NT2/D1 (cell line): ENCODE measurements around the gene WTIP.

Source experiments
- DNase-seq: peaks from one replicate; pipeline ENCODE4 v3.0.0-alpha.2; 2011; ENCODE audit warnings: low read depth, low spot score
- H3K27me3 ChIP-seq: 2 replicates; pipeline ENCODE4 v1.6.0; 2011; ENCODE audit warnings: mild to moderate bottlenecking; ENCODE audit not compliant: insufficient read length, insufficient read depth
- H3K36me3 ChIP-seq: 2 replicates; pipeline ENCODE4 v1.6.1; 2011; ENCODE audit warnings: mild to moderate bottlenecking, low read length, mixed read lengths; ENCODE audit not compliant: insufficient read depth, insufficient read length
- H3K4me1 ChIP-seq: 2 replicates; pipeline ENCODE4 v1.5.1; 2011; ENCODE audit not compliant: insufficient read depth, insufficient read length
- H3K4me3 ChIP-seq: 2 replicates; pipeline ENCODE4 v1.5.1; 2011; ENCODE audit warnings: low read depth; ENCODE audit not compliant: insufficient read length
- H3K9ac ChIP-seq: 2 replicates; pipeline ENCODE4 v1.6.0; 2011; ENCODE audit warnings: low read depth; ENCODE audit not compliant: insufficient read length
- H3K9me3 ChIP-seq: 2 replicates; pipeline ENCODE4 v1.5.1; 2011; ENCODE audit warnings: mild to moderate bottlenecking, low read length; ENCODE audit not compliant: insufficient read depth
- SUZ12 ChIP-seq: IDR thresholded peaks from 2 replicates; pipeline ENCODE4 v1.6.1; 2011; ENCODE audit not compliant: insufficient read length, insufficient read depth; ENCODE audit errors: extremely low read depth
- YY1 ChIP-seq: IDR thresholded peaks from 2 replicates; pipeline ENCODE4 v1.6.1; 2011; ENCODE audit not compliant: insufficient read length, insufficient read depth
- ZNF274 ChIP-seq: IDR thresholded peaks from 2 replicates; pipeline ENCODE4 v1.6.1; 2011; ENCODE audit warnings: mild to moderate bottlenecking, low read depth, low read length

The WTIP gene

GRCh38 chr19:34523408-34523807, 41.9 kb downstream of the WTIP start:
- DNase-seq, result no peak
- Histone ChIP-seq H3K9ac (no peak overlapping the region), H3K9me3 (no peaks in the 10 kb centered on the region), H3K4me1 (no peaks in the 10 kb centered on the region), H3K27me3 (no peaks in the 10 kb centered on the region), H3K36me3 (no peaks in the 10 kb centered on the region), H3K4me3 (no peak overlapping the region)
- TF ChIP-seq ZNF274 (no peak), SUZ12 (no peak), YY1 (no peak)

- Histone ChIP-seq H3K4me1 (no peaks in the 10 kb centered on the region), H3K9ac (no peak overlapping the region), H3K4me3 (no peak overlapping the region), H3K9me3 (no peaks in the 10 kb centered on the region), H3K36me3 (no peaks in the 10 kb centered on the region), H3K27me3 (no peaks in the 10 kb centered on the region)
- no peak for TF ChIP-seq YY1
- no peak for TF ChIP-seq ZNF274
- no peak for TF ChIP-seq SUZ12
- no peak for DNase-seq
Observed at GRCh38 chr19:34525001-34525400, 43.4 kb downstream of the WTIP start.

GRCh38 chr19:34534206-34534605, 52.6 kb downstream of the WTIP start:
- TF ChIP-seq SUZ12 (no peak), ZNF274 (no peak), YY1 (no peak)
- no peak for DNase-seq
- H3K27me3 ChIP-seq, result no peaks in the 10 kb centered on the region

GRCh38 chr19:34539396-34539795, 57.8 kb downstream of the WTIP start:
- no peak for DNase-seq
- no peaks in the 10 kb centered on the region for H3K4me1 ChIP-seq
- no peaks in the 10 kb centered on the region for H3K36me3 ChIP-seq
- no peaks in the 10 kb centered on the region for H3K27me3 ChIP-seq
- H3K9me3 ChIP-seq, result peaks cover 12% of the 10 kb centered on the region
- no peak overlapping the region for H3K9ac ChIP-seq
- H3K4me3 ChIP-seq, result no peak overlapping the region
- TF ChIP-seq YY1 (no peak), ZNF274 (no peak), SUZ12 (no peak)

More at GRCh38 chr19:34534206-34534605, 52.6 kb downstream of the WTIP start:
- Histone ChIP-seq H3K9me3 (no peaks in the 10 kb centered on the region), H3K4me1 (no peaks in the 10 kb centered on the region), H3K9ac (no peak overlapping the region), H3K36me3 (no peaks in the 10 kb centered on the region), H3K4me3 (no peak overlapping the region)

GRCh38 chr19:34540811-34541557, 59.4 kb downstream of the WTIP start:
- Histone ChIP-seq H3K4me1 (no peaks in the 10 kb centered on the region), H3K4me3 (no peak overlapping the region), H3K9ac (no peak overlapping the region), H3K27me3 (no peaks in the 10 kb centered on the region), H3K9me3 (peaks cover 12% of the 10 kb centered on the region), H3K36me3 (no peaks in the 10 kb centered on the region)
- TF ChIP-seq SUZ12, result no peak
- TF ChIP-seq ZNF274, result no peak
- TF ChIP-seq YY1, result no peak
- no peak for DNase-seq

GRCh38 chr19:34549833-34550232, 68.3 kb downstream of the WTIP start:
- DNase-seq, result no peak
- H3K27me3 ChIP-seq, result no peaks in the 10 kb centered on the region
- no peak overlapping the region for H3K9ac ChIP-seq
- no peaks in the 10 kb centered on the region for H3K36me3 ChIP-seq
- no peak overlapping the region for H3K4me3 ChIP-seq
- H3K9me3 ChIP-seq, result peaks cover 10% of the 10 kb centered on the region; the same call in 1 of the 2 replicates
- no peaks in the 10 kb centered on the region for H3K4me1 ChIP-seq
- TF ChIP-seq ZNF274 (no peak), SUZ12 (no peak), YY1 (no peak)

- H3K4me3 ChIP-seq, result no peak overlapping the region
- DNase-seq, result no peak
Observed at GRCh38 chr19:34555447-34555846, 73.9 kb downstream of the WTIP start.

More at GRCh38 chr19:34555447-34555846, 73.9 kb downstream of the WTIP start:
- no peaks in the 10 kb centered on the region for H3K36me3 ChIP-seq
- H3K27me3 ChIP-seq, result no peaks in the 10 kb centered on the region
- H3K9me3 ChIP-seq, result peaks cover 3% of the 10 kb centered on the region; the same call in 1 of the 2 replicates
- TF ChIP-seq ZNF274 (no peak), SUZ12 (no peak), YY1 (no peak)
- no peak overlapping the region for H3K9ac ChIP-seq
- H3K4me1 ChIP-seq, result no peaks in the 10 kb centered on the region
